ENCODE data around the gene NUDT8.
"Not testable (repeated sequence)": the region's sequence is repeated elsewhere in the genome, so short reads cannot be mapped to it uniquely, and the experiment has no call there.

NUDT8 gene

DNA sequence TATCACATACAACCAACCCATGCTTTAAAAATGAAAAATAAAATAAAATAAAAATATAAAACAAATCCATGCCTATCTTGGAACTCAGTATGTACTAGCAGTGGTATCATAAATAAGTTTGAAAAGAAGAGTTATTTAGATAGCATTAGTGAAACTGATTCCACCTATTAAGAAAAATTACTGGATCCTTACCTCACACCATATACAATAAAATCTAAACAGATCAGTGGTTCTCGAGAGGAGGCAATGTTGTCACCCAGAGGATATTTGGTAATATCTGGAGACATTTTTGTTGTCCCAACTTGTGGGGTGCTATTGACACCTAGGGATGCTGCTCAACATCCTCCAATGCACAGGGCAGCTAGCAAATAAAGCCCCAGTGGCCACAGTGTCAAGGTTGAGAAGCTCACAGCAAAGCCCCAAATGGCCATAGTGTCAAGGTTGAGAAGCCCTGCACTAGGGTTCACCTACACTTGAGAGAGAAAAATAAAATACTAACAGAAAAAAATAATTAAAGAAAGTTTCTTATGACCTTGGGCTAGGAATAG lies 32.9 kb downstream of the NUDT8 start:
- DNase-seq (ENCODE audit: low read depth in 1 of 2, low spot score in 1 of 2), result no peak

DNA sequence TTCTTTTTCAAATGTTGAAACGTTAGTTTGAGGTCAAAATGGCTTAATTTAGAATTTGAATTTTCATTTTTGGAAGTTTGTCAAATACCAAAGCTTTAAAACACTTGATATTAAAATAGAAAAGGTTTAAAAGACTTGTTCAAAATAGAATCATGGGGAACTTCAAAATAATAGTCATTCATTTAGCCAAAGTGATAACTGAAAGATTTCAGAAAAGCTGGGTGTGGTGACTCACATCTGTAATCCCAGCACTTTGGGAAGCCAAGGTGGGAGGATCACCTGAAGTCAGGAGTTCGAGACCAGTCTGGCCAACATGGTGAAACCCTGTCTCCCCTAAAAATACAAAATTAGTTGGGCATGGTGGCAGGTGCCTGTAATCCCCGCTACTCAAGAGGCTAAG lies 35.3 kb downstream of the NUDT8 start:
- no peak for DNase-seq (ENCODE audit: low read depth in 1 of 2, low spot score in 1 of 2)

DNA sequence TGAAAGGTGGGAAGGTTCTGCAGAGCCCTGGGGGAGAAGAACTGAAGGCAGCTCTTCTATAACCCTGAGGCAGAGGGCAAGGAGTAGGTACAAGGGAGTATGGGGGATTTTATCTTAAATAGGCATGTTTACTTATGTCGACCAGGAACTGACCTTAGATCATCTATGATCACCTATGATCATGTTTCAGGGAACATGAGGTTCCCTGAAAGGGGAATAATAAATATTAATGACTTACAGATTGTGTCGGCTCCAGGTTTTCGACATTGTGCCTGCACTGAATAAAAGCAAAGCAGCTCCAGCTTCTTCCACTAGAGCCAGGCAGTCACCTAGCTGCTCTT lies 36.2 kb downstream of the NUDT8 start:
- no peak for DNase-seq (ENCODE audit: low read depth in 1 of 2, low spot score in 1 of 2)

DNA sequence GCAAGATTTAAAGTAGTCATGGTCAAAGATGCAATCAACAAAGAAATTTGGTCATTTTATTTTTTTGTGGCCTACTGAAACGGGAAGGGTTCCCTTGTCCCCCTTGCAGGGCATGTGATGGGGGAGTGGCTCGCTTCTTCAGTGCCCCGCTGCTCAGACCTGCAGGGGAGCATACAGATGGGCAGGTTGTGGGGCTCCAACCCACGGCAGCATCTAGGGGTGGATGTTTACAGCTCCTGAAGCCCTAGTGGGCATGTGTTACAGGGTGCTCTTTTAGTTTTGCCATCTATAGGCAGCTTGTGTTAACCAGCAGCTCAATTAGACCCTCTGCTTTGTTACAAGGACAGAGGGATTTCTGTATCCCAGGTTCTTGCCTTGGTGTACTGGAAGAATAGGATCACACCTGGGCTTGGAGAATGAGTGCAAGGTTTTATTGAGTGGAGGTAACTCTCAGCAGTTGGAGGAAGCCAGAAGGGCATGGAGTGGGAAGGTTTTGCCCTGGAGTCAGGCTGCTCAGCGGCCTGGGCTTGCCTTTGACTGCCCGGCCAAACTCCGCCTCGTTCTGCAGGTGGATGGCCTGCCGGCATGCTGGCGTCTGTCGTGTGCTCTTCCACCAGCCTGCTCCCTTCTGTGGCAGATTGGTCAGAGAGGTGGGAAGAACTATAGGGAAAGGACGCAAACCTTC lies 36.7 kb downstream of the NUDT8 start:
- no peak for DNase-seq (ENCODE audit: low read depth in 1 of 2, low spot score in 1 of 2)

DNA sequence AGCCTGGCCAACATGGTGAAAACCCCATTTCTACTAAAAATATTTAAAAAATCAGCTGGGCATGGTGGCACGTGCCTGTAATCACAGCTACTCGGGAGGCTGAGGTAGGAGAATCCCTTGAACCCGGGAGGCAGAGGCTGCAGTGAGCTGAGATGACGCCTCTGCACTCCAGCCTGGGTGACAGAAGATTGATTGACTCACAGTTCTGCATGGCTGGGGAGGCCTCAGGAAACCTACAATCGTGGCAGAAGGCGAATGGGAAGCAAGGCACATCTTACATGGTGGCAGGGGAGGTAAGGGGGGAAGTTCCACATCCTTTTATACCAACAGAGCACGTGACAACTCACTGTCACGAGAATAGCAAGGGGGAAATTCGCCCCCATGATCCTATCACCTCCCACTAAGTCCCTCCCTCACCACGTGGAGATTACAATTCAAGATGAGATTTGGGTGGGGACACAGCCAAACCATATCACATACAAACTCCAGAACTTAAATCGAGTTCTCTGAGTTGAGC lies 40.8 kb downstream of the NUDT8 start:
- not testable (repeated sequence) for DNase-seq (ENCODE audit: low read depth in 1 of 2, low spot score in 1 of 2)

DNA sequence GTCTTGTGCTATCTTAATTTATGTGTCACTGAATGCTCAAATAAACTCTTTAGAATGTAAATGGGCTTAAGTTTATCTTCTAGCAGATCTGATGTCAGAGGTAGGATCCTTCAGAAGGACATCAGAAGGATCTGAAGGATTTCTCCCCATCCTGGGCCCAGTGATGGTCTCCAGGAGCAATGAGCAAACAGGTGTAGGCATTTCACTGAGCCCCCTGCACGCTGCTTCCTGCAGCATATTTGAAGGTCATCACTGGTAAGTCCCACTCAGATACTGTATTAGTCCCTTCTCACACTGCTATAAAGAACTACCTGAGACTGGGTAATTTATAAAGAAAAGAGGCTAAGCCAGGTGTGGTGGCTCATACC lies 41.6 kb downstream of the NUDT8 start:
- no peak for DNase-seq (ENCODE audit: low read depth in 1 of 2, low spot score in 1 of 2)

DNA sequence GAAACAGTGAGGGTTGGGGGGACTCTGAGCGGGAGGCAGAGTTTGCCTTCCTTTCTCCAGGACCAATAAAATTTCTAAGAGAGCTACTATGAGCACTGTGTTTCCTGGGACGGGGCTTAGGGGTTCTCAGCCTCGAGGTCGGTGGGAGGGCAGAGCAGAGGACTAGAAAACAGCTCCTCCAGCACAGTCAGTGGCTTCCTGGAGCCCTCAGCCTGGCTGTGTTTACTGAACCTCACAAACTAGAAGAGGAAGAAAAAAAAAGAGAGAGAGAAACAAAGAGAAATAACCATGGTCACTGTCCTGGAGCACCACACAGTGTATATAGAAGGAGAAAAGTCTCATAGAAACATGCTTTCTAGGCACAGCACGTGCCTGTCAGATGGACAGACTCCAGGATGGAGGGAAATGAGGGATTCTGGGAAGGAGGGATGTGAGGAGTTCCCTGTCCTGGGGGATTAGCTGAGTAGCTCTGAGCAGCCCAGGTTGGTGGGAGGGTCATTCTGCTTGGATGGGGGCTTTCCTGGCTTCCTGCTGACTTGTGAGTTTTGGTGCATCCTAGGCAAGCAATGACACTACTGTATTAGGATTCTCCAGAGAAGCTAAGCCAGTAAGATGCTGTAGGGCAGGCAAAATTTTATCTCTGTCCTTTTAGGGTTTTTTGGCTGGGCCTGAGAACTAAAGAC lies 43.0 kb downstream of the NUDT8 start:
- DNase-seq (ENCODE audit: low read depth in 1 of 2, low spot score in 1 of 2), result no peak

DNA sequence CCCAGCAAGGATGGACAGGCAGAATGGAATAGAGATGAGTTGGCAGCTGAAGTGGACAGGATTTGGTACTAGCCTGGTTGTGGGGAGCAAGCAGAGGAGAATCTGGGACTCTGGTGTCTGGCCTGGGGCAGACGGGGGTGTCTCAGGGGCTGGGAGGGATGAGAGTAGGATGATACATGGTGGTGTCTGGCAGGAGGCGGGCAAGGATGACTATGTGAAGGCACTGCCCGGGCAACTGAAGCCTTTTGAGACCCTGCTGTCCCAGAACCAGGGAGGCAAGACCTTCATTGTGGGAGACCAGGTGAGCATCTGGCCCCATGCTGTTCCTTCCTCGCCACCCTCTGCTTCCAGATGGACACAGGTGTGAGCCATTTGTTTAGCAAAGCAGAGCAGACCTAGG lies 43.8 kb downstream of the NUDT8 start:
- DNase-seq (ENCODE audit: low read depth in 1 of 2, low spot score in 1 of 2), result no peak

DNA sequence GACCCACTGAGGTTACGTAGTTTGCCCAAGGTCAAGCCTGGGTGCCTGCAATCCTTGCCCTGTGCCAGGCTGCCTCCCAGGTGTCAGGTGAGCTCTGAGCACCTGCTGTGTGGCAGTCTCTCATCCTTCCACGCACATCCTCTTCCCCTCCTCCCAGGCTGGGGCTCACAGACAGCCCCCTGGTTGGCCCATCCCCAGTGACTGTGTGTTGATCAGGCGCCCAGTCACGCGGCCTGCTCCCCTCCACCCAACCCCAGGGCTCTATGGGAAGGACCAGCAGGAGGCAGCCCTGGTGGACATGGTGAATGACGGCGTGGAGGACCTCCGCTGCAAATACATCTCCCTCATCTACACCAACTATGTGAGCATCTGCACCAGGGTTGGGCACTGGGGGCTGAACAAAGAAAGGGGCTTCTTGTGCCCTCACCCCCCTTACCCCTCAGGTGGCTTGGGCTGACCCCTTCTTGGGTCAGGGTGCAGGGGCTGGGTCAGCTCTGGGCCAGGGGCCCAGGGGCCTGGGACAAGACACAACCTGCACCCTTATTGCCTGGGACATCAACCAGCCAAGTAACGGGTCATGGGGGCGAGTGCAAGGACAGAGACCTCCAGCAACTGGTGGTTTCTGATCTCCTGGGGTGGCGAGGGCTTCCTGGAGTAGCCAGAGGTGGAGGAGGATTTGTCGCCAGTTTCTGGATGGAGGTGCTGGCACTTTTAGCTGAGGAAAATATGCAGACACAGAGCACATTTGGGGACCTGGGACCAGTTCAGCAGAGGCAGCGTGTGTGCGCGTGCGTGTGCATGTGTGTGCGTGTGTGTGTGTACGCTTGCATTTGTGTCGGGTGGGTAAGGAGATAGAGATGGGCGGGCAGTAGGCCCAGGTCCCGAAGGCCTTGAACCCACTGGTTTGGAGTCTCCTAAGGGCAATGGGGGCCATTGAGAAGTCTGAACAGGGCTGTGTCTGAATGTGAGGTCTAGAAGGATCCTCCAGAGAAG lies 44.6 kb downstream of the NUDT8 start:
- DNase-seq (ENCODE audit: low read depth in 1 of 2, low spot score in 1 of 2), result no peak

DNA sequence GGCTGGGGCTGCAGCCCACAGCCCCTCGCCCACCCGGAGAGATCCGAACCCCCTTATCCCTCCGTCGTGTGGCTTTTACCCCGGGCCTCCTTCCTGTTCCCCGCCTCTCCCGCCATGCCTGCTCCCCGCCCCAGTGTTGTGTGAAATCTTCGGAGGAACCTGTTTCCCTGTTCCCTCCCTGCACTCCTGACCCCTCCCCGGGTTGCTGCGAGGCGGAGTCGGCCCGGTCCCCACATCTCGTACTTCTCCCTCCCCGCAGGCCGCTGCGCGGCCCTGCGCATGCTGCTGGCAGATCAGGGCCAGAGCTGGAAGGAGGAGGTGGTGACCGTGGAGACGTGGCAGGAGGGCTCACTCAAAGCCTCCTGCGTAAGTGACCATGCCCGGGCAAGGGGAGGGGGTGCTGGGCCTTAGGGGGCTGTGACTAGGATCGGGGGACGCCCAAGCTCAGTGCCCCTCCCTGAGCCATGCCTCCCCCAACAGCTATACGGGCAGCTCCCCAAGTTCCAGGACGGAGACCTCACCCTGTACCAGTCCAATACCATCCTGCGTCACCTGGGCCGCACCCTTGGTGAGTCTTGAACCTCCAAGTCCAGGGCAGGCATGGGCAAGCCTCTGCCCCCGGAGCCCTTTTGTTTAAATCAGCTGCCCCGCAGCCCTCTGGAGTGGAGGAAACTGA lies 45.4 kb downstream of the NUDT8 start:
- no peak for DNase-seq (ENCODE audit: low read depth in 1 of 2, low spot score in 1 of 2)

DNA sequence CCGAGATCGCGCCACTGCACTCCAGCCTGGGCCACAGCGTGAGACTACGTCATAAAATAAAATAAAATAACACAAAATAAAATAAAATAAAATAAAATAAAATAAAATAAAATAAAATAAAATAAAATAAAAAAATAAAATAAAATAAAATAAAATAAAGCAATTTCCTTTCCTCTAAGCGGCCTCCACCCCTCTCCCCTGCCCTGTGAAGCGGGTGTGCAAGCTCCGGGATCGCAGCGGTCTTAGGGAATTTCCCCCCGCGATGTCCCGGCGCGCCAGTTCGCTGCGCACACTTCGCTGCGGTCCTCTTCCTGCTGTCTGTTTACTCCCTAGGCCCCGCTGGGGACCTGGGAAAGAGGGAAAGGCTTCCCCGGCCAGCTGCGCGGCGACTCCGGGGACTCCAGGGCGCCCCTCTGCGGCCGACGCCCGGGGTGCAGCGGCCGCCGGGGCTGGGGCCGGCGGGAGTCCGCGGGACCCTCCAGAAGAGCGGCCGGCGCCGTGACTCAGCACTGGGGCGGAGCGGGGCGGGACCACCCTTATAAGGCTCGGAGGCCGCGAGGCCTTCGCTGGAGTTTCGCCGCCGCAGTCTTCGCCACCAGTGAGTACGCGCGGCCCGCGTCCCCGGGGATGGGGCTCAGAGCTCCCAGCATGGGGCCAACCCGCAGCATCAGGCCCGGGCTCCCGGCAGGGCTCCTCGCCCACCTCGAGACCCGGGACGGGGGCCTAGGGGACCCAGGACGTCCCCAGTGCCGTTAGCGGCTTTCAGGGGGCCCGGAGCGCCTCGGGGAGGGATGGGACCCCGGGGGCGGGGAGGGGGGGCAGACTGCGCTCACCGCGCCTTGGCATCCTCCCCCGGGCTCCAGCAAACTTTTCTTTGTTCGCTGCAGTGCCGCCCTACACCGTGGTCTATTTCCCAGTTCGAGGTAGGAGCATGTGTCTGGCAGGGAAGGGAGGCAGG lies 46.2 kb downstream of the NUDT8 start, which contains the start of gene GSTP1:
GSTP1 (plus strand) TSS at position 566 of the 958 bp plus-strand sequence; CDS start at position 598, 32 bp downstream.
- DNase-seq (ENCODE audit: low read depth in 1 of 2, low spot score in 1 of 2), result peak; percentile 63 to 67

DNA sequence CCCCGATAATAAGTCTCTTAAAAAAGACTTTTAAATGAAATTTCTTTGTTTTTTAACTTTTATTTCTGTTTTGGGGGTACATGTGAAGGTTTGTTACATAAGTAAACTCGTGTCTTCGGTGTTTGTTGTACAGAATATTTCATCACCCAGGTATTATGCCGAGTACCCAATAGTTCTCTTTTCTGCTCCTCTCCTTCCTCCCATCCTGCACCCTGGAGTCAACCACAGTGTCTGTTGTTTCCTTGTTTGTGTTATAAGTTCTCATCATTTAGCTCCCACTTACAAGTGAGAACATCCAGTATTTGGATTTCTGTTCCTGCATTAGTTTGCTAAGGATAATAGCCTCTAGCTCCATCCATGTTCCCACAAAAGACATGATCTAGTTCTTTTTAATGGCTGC lies 47.7 kb downstream of the NUDT8 start:
- DNase-seq (ENCODE audit: low read depth in 1 of 2, low spot score in 1 of 2), result no peak

DNA sequence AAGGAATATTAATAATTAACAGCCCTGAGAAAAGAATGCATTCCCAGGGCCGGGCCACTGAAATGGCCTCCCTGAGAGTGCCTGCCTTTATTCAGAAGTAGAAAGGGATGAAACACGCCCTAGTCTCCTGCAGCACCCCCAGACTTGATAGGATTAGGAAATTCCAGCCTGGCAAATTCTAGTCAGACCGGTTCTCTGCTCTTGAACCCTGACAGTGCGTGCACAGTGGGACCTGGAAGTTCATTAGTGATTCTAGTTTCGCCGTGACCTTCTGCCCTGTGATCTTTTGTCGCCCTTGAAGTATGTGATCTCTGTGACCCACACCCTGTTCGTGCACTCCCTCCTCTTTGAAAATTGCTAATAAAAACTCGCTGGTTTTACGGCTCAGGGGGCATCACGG lies 48.3 kb downstream of the NUDT8 start:
- DNase-seq (ENCODE audit: low read depth in 1 of 2, low spot score in 1 of 2), result no peak

DNA sequence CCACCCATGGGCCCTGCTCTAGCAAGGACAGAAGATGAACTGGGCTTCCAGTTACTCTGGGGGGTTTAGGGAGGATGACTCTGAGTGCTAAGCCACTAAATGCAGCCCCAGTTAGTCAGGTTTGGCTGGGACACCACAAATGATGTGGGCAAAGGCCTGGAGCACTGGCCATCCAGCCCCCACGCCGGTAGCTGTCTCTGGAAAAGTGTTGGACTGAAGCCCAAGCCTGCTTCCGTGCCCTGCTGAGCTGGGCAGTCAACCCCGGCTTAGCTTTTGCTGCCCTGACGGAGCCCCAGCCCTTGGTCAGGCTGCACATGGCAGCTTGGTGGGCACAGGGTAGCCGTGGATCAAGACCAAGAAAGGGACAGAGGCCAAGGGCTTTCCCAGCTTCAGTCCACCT lies 51.8 kb downstream of the NUDT8 start:
- DNase-seq (ENCODE audit: low read depth in 1 of 2, low spot score in 1 of 2), result no peak
